Ovary (tissue), 3 donors: Measurements from ENCODE around the gene TASP1.
"Not testable (repeated sequence)": the region's sequence is repeated elsewhere in the genome, so short reads cannot be mapped to it uniquely, and the experiment has no call there.

Experiments used
- CTCF ChIP-seq, 3 donors: fragments of 450-650 bp in 2 of 3; fragments of 200-600 bp in 1 of 3; IDR thresholded peaks; one replicate each; pipeline versions ENCODE4 v1.5.1 to v1.8.0; 2016 to 2022; ENCODE audit warnings: antibody characterized with exemption in 3 of 3, mild to moderate bottlenecking in 1 of 3
- EP300 ChIP-seq: sonication (generic); formaldehyde crosslinking; IDR thresholded peaks from one replicate; pipeline ENCODE4 v1.6.1; 2017; ENCODE audit warnings: antibody characterized with exemption
- donor health status: DM: no; HTN: no; CAD: no.

GRCh38 chr20:13362165-13362564 is 276.6 kb downstream of the TASP1 start:
- TF ChIP-seq CTCF (IDR thresholded peaks at IDR 0.05); EP300: not testable (repeated sequence)
